GM23338 (cell line): Measurements from ENCODE around the gene TIAM1. TPM values are rescaled to one million over a fixed set of nuclear protein-coding genes. Genes with fewer than 3 reads are reported as not detected.

Experiments
- ATAC-seq: fragments of 200-7000 bp; cut with Tn5 transposase; 3 replicates; pipeline ENCODE4 v1.9.1; 2020
- DNase-seq: peaks from one replicate; pipeline ENCODE4 v3.0.0-alpha.2; 2015; ENCODE audit warnings: low spot score
- H2AFZ ChIP-seq: fragments of 200-600 bp; sonication (generic); 2 replicates; pipeline ENCODE4 v1.8.0; 2016; ENCODE audit warnings: antibody characterized with exemption, mild to moderate bottlenecking, moderate library complexity
- H3F3A ChIP-seq: fragments of 200-600 bp; sonication (generic); replicated peaks from 2 replicates; pipeline ENCODE4 v1.8.0; 2017; ENCODE audit warnings: antibody characterized with exemption, mixed run types, low read depth
- H3K27ac ChIP-seq: fragments of 200-600 bp; sonication (generic); 2 replicates; pipeline ENCODE4 v1.6.1; 2016; ENCODE audit warnings: low read depth
- H3K27me3 ChIP-seq: fragments of 200-600 bp; sonication (generic); 2 replicates; pipeline ENCODE4 v1.8.0; 2016; ENCODE audit warnings: mild to moderate bottlenecking, mixed run types, moderate library complexity; ENCODE audit not compliant: insufficient read depth
- H3K36me3 ChIP-seq: fragments of 200-600 bp; sonication (generic); 2 replicates; pipeline ENCODE4 v1.8.0; 2016; ENCODE audit warnings: mild to moderate bottlenecking; ENCODE audit not compliant: insufficient read depth
- H3K4me1 ChIP-seq: fragments of 200-600 bp; sonication (generic); 2 replicates; pipeline ENCODE4 v1.8.0; 2016; ENCODE audit warnings: mild to moderate bottlenecking, moderate library complexity; ENCODE audit not compliant: insufficient read depth
- H3K4me2 ChIP-seq: fragments of 200-600 bp; sonication (generic); 2 replicates; pipeline ENCODE4 v1.7.1; 2017; ENCODE audit warnings: mixed run types
- H3K4me3 ChIP-seq: fragments of 200-600 bp; sonication (generic); 2 replicates; pipeline ENCODE4 v1.6.1; 2016; ENCODE audit warnings: mixed run types
- H3K79me2 ChIP-seq: fragments of 200-600 bp; sonication (generic); replicated peaks from 2 replicates; pipeline ENCODE4 v1.8.0; 2017; ENCODE audit warnings: mild to moderate bottlenecking; ENCODE audit not compliant: insufficient read depth
- H3K9me2 ChIP-seq: fragments of 200-600 bp; sonication (generic); 2 replicates; pipeline ENCODE4 v1.8.0; 2017; ENCODE audit not compliant: insufficient read depth
- H4K20me1 ChIP-seq: fragments of 200-600 bp; sonication (generic); replicated peaks from 2 replicates; pipeline ENCODE4 v1.8.0; 2017; ENCODE audit warnings: mild to moderate bottlenecking; ENCODE audit not compliant: insufficient read depth
- H3K27ac Mint-ChIP-seq: 2 replicates; pipeline ENCODE4 v1.8.0; 2020; ENCODE audit warnings: inconsistent platforms, mild to moderate bottlenecking, moderate library complexity, mixed read lengths
- H3K27me3 Mint-ChIP-seq: 3 replicates; pipeline ENCODE4 v1.8.0; 2022; ENCODE audit warnings: low read depth, mild to moderate bottlenecking, moderate library complexity, mixed read lengths, inconsistent platforms; ENCODE audit not compliant: insufficient read depth, poor library complexity
- H3K36me3 Mint-ChIP-seq: 3 replicates; pipeline ENCODE4 v1.8.0; 2021; ENCODE audit warnings: low read depth, mild to moderate bottlenecking, inconsistent platforms, moderate library complexity, mixed read lengths
- H3K4me1 Mint-ChIP-seq: 3 replicates; pipeline ENCODE4 v1.8.0; 2020; ENCODE audit warnings: mild to moderate bottlenecking, inconsistent platforms, mixed read lengths
- H3K4me3 Mint-ChIP-seq: 3 replicates; pipeline ENCODE4 v1.8.0; 2021; ENCODE audit warnings: moderate library complexity, mild to moderate bottlenecking, inconsistent platforms, mixed read lengths
- H3K9me3 Mint-ChIP-seq: 3 replicates; pipeline ENCODE4 v1.8.0; 2020; ENCODE audit warnings: moderate library complexity, mild to moderate bottlenecking, inconsistent platforms, mixed read lengths
- EZH2phosphoT487 ChIP-seq: fragments of 200-600 bp; sonication (generic); IDR thresholded peaks from one replicate; pipeline ENCODE4 v1.8.1; 2018; ENCODE audit warnings: antibody characterized with exemption; ENCODE audit not compliant: unreplicated experiment
- STAT1 ChIP-seq: IDR thresholded peaks from one replicate; pipeline ENCODE4 v1.6.1; 2016; ENCODE audit warnings: antibody characterized with exemption; ENCODE audit not compliant: unreplicated experiment
- ZNF114 ChIP-seq: fragments of 250-450 bp; sonication (Bioruptor Pico); IDR thresholded peaks from 2 replicates; pipeline ENCODE4 v1.5.0; 2020; ENCODE audit warnings: mild to moderate bottlenecking, moderate library complexity
- ZNF331 ChIP-seq: fragments of 250-450 bp; sonication (Bioruptor Pico); IDR thresholded peaks from 2 replicates; pipeline ENCODE4 v1.5.0; 2020; ENCODE audit warnings: low read depth, mild to moderate bottlenecking, moderate library complexity
- polyA plus RNA-seq: library from polyadenylated mRNA; unstranded; fragments of >200 nt; fragmentation: Nextera tagmentation; extraction: Ambion mirVana; gene quantifications from 2 replicates; pipeline ENCODE4 v1.2.1, GENCODE V29; 2016
- total RNA-seq: library from RNA; depleted of rRNA; stranded (reverse); fragments of >200 nt; shearing (Covaris generic); gene quantifications from 2 replicates; pipeline ENCODE4 v1.2.3, GENCODE V29; 2014
- TF ChIP-seq, protein P1 (sequence below): IDR thresholded peaks from one replicate; pipeline ENCODE4 v1.6.1; 2018; ENCODE audit warnings: antibody characterized with exemption; ENCODE audit not compliant: unreplicated experiment
- TF ChIP-seq, protein P2 (sequence below), 2 experiments: fragments of 200-600 bp in 1 of 2; sonication (generic) in 1 of 2; conservative IDR thresholded peaks; 2 replicates each; pipeline versions ENCODE4 v1.5.1 to v1.6.1; 2016 to 2017; ENCODE audit warnings: antibody characterized with exemption in 2 of 2, low read depth in 2 of 2, mild to moderate bottlenecking in 2 of 2, moderate library complexity in 1 of 2
- TF ChIP-seq, protein P3 (sequence below): IDR thresholded peaks from 2 replicates; pipeline ENCODE4 v1.6.1; 2016; ENCODE audit warnings: antibody characterized with exemption

Gene TIAM1
- total and polyA plus RNA-seq, 2 experiments from 2014 or later, result 18.5 to 20.0 TPM

DNA sequence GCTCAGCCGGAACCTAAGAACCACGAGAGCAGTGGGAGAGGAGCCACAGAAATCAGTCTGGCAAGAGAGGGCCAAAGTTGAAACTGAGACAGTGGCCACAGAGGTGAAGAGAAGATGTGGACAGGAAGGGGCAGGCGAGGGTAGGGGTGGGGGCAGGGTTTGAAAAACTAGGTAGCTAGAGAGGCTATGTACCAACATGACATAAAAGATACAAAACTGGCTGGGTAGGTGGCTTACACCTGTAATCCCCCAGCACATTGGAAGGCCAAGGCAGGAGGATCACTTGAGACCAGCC lies 28.4 kb upstream of the TIAM1 start (continued):
- TF ChIP-seq, protein P1, sequence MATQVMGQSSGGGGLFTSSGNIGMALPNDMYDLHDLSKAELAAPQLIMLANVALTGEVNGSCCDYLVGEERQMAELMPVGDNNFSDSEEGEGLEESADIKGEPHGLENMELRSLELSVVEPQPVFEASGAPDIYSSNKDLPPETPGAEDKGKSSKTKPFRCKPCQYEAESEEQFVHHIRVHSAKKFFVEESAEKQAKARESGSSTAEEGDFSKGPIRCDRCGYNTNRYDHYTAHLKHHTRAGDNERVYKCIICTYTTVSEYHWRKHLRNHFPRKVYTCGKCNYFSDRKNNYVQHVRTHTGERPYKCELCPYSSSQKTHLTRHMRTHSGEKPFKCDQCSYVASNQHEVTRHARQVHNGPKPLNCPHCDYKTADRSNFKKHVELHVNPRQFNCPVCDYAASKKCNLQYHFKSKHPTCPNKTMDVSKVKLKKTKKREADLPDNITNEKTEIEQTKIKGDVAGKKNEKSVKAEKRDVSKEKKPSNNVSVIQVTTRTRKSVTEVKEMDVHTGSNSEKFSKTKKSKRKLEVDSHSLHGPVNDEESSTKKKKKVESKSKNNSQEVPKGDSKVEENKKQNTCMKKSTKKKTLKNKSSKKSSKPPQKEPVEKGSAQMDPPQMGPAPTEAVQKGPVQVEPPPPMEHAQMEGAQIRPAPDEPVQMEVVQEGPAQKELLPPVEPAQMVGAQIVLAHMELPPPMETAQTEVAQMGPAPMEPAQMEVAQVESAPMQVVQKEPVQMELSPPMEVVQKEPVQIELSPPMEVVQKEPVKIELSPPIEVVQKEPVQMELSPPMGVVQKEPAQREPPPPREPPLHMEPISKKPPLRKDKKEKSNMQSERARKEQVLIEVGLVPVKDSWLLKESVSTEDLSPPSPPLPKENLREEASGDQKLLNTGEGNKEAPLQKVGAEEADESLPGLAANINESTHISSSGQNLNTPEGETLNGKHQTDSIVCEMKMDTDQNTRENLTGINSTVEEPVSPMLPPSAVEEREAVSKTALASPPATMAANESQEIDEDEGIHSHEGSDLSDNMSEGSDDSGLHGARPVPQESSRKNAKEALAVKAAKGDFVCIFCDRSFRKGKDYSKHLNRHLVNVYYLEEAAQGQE, result no peak
- TF ChIP-seq, protein P2, sequence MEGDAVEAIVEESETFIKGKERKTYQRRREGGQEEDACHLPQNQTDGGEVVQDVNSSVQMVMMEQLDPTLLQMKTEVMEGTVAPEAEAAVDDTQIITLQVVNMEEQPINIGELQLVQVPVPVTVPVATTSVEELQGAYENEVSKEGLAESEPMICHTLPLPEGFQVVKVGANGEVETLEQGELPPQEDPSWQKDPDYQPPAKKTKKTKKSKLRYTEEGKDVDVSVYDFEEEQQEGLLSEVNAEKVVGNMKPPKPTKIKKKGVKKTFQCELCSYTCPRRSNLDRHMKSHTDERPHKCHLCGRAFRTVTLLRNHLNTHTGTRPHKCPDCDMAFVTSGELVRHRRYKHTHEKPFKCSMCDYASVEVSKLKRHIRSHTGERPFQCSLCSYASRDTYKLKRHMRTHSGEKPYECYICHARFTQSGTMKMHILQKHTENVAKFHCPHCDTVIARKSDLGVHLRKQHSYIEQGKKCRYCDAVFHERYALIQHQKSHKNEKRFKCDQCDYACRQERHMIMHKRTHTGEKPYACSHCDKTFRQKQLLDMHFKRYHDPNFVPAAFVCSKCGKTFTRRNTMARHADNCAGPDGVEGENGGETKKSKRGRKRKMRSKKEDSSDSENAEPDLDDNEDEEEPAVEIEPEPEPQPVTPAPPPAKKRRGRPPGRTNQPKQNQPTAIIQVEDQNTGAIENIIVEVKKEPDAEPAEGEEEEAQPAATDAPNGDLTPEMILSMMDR (conservative IDR thresholded peaks at IDR 0.05; ENCODE audit: low read depth in 2 of 2), result no peak
- TF ChIP-seq ZNF331 (CRISPR knock-in tag), result no peak
- TF ChIP-seq, protein P3, sequence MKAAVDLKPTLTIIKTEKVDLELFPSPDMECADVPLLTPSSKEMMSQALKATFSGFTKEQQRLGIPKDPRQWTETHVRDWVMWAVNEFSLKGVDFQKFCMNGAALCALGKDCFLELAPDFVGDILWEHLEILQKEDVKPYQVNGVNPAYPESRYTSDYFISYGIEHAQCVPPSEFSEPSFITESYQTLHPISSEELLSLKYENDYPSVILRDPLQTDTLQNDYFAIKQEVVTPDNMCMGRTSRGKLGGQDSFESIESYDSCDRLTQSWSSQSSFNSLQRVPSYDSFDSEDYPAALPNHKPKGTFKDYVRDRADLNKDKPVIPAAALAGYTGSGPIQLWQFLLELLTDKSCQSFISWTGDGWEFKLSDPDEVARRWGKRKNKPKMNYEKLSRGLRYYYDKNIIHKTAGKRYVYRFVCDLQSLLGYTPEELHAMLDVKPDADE, result no peak

- H3K9me3 Mint-ChIP-seq, result no peaks in the 10 kb centered on the region
- no peak for DNase-seq
- ATAC-seq, result no peak
Observed at GRCh38 chr21:31371715-31372470, 27.8 kb upstream of the TIAM1 start.

More at GRCh38 chr21:31371715-31372470, 27.8 kb upstream of the TIAM1 start:
- no peaks in the 10 kb centered on the region; the same call in 1 of the 2 replicates for H3K79me2 ChIP-seq
- no peaks in the 10 kb centered on the region for H4K20me1 ChIP-seq
- no peaks in the 10 kb centered on the region for H3K27me3 ChIP-seq
- H3K27ac ChIP-seq, result no peak overlapping the region
- Mint-ChIP-seq H3K27ac (no peak overlapping the region), H3K27me3 (peaks cover 1% of the 10 kb centered on the region), H3K4me3 (no peak overlapping the region), H3K4me1 (peaks cover 13% of the 10 kb centered on the region), H3K36me3 (no peaks in the 10 kb centered on the region)
- no peaks in the 10 kb centered on the region; the same call in 1 of the 2 replicates for H3K36me3 ChIP-seq
- no peak overlapping the region for H3K4me3 ChIP-seq
- H3K9me2 ChIP-seq, result peaks cover 7% of the 10 kb centered on the region; the same call in 1 of the 2 replicates
- H2AFZ ChIP-seq, result no peak overlapping the region
- TF ChIP-seq, protein P1, result no peak
- TF ChIP-seq ZNF114 (CRISPR knock-in tag) (no peak), STAT1 (no peak), EZH2phosphoT487 (no peak)
- H3F3A ChIP-seq, result no peaks in the 10 kb centered on the region
- no peak overlapping the region for H3K4me2 ChIP-seq
- H3K4me1 ChIP-seq, result 0 out of 2 replicates have a peak, but pooled peaks cover 6% of the 10 kb centered on the region
